GM18861 (cell line): ENCODE results near the gene CRACR2A.

Experiments used
- ATAC-seq: cut with Tn5 transposase; IDR thresholded peaks from one replicate; pipeline ENCODE4 v1.9.1; 2021; ENCODE audit not compliant: unreplicated experiment

The CRACR2A gene

GRCh38 chr12:3565985-3566384 lies 186.9 kb downstream of the CRACR2A start:
- no peak for ATAC-seq
